GM06990 (cell line): ENCODE results near the gene HOXA5.

Source experiments
- DNase-seq: peaks from one replicate; pipeline ENCODE4 v3.0.0-alpha.2; 2011; ENCODE audit not compliant: insufficient read length; ENCODE audit errors: extremely low read depth
- H3K27me3 ChIP-seq: replicated peaks from 2 replicates; pipeline ENCODE4 v1.6.0; 2011; ENCODE audit warnings: low read length; ENCODE audit not compliant: control insufficient read depth, insufficient read depth
- H3K36me3 ChIP-seq: 2 replicates; pipeline ENCODE4 v1.5.1; 2011; ENCODE audit warnings: low read length; ENCODE audit not compliant: control insufficient read depth, insufficient read depth
- H3K4me3 ChIP-seq: replicated peaks from 2 replicates; pipeline ENCODE4 v1.5.1; 2011; ENCODE audit warnings: low read depth, mild to moderate bottlenecking, control low read depth, low read length
- CTCF ChIP-seq: IDR thresholded peaks from 2 replicates; pipeline ENCODE4 v1.5.1; 2011; ENCODE audit warnings: low read length, control low read depth, mild to moderate bottlenecking, inconsistent platforms; ENCODE audit not compliant: insufficient read depth, poor library complexity, severe bottlenecking

Gene HOXA5

GRCh38 chr7:27163288-27164044, 20.0 kb upstream of the HOXA5 start:
- no peak for DNase-seq
- Histone ChIP-seq H3K4me3 (no peak overlapping the region), H3K36me3 (no peaks in the 10 kb centered on the region), H3K27me3 (peaks cover 3% of the 10 kb centered on the region)
- no peak for TF ChIP-seq CTCF

GRCh38 chr7:27162561-27163287, 19.2 kb upstream of the HOXA5 start:
- peaks cover 2% of the 10 kb centered on the region for H3K27me3 ChIP-seq
- no peak overlapping the region for H3K4me3 ChIP-seq
- no peak for DNase-seq
- no peaks in the 10 kb centered on the region for H3K36me3 ChIP-seq
- no peak for TF ChIP-seq CTCF

- DNase-seq: no peak
- Histone ChIP-seq H3K27me3 (peaks cover 2% of the 10 kb centered on the region), H3K4me3 (no peak overlapping the region; the same call in 1 of the 2 replicates), H3K36me3 (no peaks in the 10 kb centered on the region)
- TF ChIP-seq CTCF: no peak
Measured at GRCh38 chr7:27161721-27162560, 18.5 kb upstream of the HOXA5 start.

- peaks cover 2% of the 10 kb centered on the region for H3K27me3 ChIP-seq
- DNase-seq: no peak
- H3K4me3 ChIP-seq: peak overlapping the region; percentile 65
Measured at GRCh38 chr7:27161214-27161720, 17.8 kb upstream of the HOXA5 start.

More at GRCh38 chr7:27161214-27161720, 17.8 kb upstream of the HOXA5 start:
- H3K36me3 ChIP-seq: no peaks in the 10 kb centered on the region
- TF ChIP-seq CTCF: no peak
